Tibial artery (tissue), 4 donors: Measurements from ENCODE around the gene CEACAM3.

Source experiments
- DNase-seq, 2 donors: peaks; one replicate each; pipeline ENCODE4 v3.0.0-alpha.2; 2019
- H3K27ac ChIP-seq, 2 donors: fragments of 200-600 bp; sonication (generic) in 1 of 2; 1 replicate in 1 of 2; 2 replicates in 1 of 2; pipeline ENCODE4 v1.5.1; 2018 to 2019; ENCODE audit warnings: mild to moderate bottlenecking in 1 of 2
- H3K27me3 ChIP-seq, 2 donors: fragments of 200-600 bp; sonication (generic) in 1 of 2; one replicate each; pipeline versions ENCODE4 v1.5.1 to v1.6.0; 2016 to 2019
- H3K36me3 ChIP-seq, 3 donors: fragments of 200-600 bp; sonication (generic) in 2 of 3; one replicate each; pipeline ENCODE4 v1.5.1; 2016 to 2019; ENCODE audit warnings: mild to moderate bottlenecking in 2 of 3
- H3K4me1 ChIP-seq, 4 donors: fragments of 200-600 bp; sonication (generic) in 2 of 4; 1 replicate in 3 of 4; 2 replicates in 1 of 4; pipeline ENCODE4 v1.5.1; 2016 to 2019
- H3K4me3 ChIP-seq, 2 donors: fragments of 200-600 bp; sonication (generic) in 1 of 2; 1 replicate in 1 of 2; 2 replicates in 1 of 2; pipeline ENCODE4 v1.5.1; 2018 to 2019; ENCODE audit warnings: mild to moderate bottlenecking in 2 of 2
- H3K9me3 ChIP-seq, 3 donors: fragments of 200-600 bp; sonication (generic) in 1 of 3; one replicate each; pipeline ENCODE4 v1.5.1; 2016 to 2019
- intact Hi-C: fragments of 100-400 bp; cut with DNase I; formaldehyde crosslinking; loops from one replicate; pipeline ENCODE4 v1.15.0; 2023; ENCODE audit warnings: low total_unique reads
- TF ChIP-seq, protein P1 (sequence below), 2 experiments: fragments of 200-600 bp in 1 of 2; fragments of 450-650 bp in 1 of 2; IDR thresholded peaks; one replicate each; pipeline ENCODE4 v1.5.1; 2017 to 2019; ENCODE audit warnings: antibody characterized with exemption in 2 of 2, mild to moderate bottlenecking in 1 of 2, moderate library complexity in 1 of 2

The CEACAM3 gene

DNA sequence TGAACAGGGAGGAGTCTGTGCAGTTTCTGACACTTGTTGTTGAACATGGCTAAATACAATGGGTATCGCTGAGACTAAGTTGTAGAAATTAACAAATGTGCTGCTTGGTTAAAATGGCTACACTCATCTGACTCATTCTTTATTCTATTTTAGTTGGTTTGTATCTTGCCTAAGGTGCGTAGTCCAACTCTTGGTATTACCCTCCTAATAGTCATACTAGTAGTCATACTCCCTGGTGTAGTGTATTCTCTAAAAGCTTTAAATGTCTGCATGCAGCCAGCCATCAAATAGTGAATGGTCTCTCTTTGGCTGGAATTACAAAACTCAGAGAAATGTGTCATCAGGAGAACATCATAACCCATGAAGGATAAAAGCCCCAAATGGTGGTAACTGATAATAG is 25.0 kb upstream of the CEACAM3 start:
- Histone ChIP-seq H3K4me3 (no peak overlapping the region), H3K27me3 (no peaks in the 10 kb centered on the region), H3K36me3 (no peaks in the 10 kb centered on the region), H3K9me3 (no peaks in the 10 kb centered on the region), H3K4me1 (no peaks in the 10 kb centered on the region), H3K27ac (no peak overlapping the region)
- TF ChIP-seq, protein P1, sequence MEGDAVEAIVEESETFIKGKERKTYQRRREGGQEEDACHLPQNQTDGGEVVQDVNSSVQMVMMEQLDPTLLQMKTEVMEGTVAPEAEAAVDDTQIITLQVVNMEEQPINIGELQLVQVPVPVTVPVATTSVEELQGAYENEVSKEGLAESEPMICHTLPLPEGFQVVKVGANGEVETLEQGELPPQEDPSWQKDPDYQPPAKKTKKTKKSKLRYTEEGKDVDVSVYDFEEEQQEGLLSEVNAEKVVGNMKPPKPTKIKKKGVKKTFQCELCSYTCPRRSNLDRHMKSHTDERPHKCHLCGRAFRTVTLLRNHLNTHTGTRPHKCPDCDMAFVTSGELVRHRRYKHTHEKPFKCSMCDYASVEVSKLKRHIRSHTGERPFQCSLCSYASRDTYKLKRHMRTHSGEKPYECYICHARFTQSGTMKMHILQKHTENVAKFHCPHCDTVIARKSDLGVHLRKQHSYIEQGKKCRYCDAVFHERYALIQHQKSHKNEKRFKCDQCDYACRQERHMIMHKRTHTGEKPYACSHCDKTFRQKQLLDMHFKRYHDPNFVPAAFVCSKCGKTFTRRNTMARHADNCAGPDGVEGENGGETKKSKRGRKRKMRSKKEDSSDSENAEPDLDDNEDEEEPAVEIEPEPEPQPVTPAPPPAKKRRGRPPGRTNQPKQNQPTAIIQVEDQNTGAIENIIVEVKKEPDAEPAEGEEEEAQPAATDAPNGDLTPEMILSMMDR (IDR thresholded peaks at IDR 0.05), result no peak
- DNase-seq, result no peak
- intact Hi-C loops, result no loop called here

DNA sequence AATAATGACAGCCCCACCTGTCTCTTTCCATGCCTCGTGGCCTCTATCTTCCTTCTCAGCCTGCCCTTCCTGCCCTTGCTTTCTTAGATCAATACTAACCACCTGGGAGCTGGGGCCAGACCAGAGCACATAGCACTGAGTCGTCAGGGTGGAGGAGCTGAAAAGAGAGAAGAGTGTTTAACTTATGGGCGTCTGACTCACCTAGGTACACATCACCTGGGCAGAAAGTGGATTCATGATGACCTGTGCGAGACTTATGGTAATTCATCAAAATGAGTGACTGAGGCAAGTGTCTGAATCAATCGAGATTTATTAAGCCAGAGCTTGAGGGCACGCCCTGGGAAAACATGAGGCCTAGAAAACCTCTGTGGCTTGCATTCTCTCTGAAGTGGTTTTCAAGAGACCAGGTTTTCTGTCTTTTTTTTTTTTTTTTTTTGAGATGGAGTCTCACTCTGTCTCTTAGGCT is 21.8 kb upstream of the CEACAM3 start:
- Histone ChIP-seq H3K9me3 (no peaks in the 10 kb centered on the region), H3K4me1 (no peaks in the 10 kb centered on the region), H3K36me3 (no peaks in the 10 kb centered on the region), H3K4me3 (no peak overlapping the region), H3K27ac (no peak overlapping the region), H3K27me3 (no peaks in the 10 kb centered on the region)
- no peak for DNase-seq
- intact Hi-C loops, result no loop called here
- TF ChIP-seq, protein P1 (IDR thresholded peaks at IDR 0.05), result no peak

DNA sequence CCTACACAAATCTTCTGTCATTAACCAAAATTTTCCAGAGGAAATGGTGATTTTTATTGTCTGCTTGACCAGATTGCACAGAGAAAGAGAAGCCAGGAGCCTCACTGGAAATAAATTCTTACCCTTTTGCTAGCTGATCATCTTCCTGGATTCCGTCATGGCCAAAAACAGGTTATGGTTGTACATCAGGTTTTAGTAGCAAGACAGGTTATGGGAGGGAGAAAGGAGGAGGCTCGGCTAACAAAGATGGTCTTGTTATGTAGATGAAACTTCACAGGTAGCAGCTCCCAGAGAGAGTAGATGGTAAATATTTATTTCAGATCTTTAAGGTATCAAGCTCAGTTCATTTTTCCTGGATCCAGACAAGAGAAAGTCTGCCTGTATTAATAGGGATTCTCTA is 19.7 kb upstream of the CEACAM3 start:
- intact Hi-C loops, result no loop called here

GRCh38 chr19:41783612-41784011 is 12.8 kb upstream of the CEACAM3 start:
- Histone ChIP-seq H3K36me3 (no peaks in the 10 kb centered on the region), H3K4me1 (peaks cover 0 to 8% (median 0%) of the 10 kb centered on the region in 4 donors), H3K4me3 (no peak overlapping the region), H3K27me3 (peaks cover 0 to 50% of the 10 kb centered on the region in 2 donors), H3K27ac (no peak overlapping the region), H3K9me3 (no peaks in the 10 kb centered on the region)
- intact Hi-C loops, result no loop called here
- TF ChIP-seq, protein P1 (IDR thresholded peaks at IDR 0.05), result no peak
- DNase-seq, result no peak

More for the DNA sequence above, 19.7 kb upstream of the CEACAM3 start:
- DNase-seq, result no peak
- Histone ChIP-seq H3K4me3 (no peak overlapping the region), H3K4me1 (no peaks in the 10 kb centered on the region), H3K27me3 (no peaks in the 10 kb centered on the region), H3K27ac (no peak overlapping the region), H3K36me3 (no peaks in the 10 kb centered on the region), H3K9me3 (no peaks in the 10 kb centered on the region)
- TF ChIP-seq, protein P1 (IDR thresholded peaks at IDR 0.05), result no peak

DNA sequence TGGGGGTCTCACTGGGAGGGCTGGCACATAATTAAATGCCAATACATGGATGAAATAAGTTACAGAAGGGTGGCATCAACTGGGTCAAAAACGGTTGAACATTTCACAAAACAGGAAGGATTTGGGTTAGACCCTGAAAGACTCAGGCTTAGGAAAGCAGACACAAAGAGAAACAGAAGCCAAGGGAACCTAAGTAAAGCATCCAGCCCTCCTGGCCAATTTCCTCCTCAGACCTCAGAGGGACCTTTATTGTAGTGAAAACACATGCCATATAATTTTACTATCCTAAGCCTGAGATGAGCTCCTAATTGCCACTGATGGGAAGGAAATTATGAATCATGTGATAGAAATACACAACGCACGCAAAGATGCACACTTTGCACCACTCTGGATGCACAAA is 12.1 kb upstream of the CEACAM3 start:
- H3K4me3 ChIP-seq, result no peak overlapping the region
- H3K27me3 ChIP-seq, result peaks cover 0 to 50% of the 10 kb centered on the region in 2 donors
- TF ChIP-seq, protein P1 (IDR thresholded peaks at IDR 0.05), result no peak
- peaks cover 0 to 8% (median 0%) of the 10 kb centered on the region in 4 donors for H3K4me1 ChIP-seq
- DNase-seq, result no peak
- no peaks in the 10 kb centered on the region for H3K36me3 ChIP-seq
- no peak overlapping the region for H3K27ac ChIP-seq
- H3K9me3 ChIP-seq, result no peaks in the 10 kb centered on the region
- intact Hi-C loops, result no loop called here

DNA sequence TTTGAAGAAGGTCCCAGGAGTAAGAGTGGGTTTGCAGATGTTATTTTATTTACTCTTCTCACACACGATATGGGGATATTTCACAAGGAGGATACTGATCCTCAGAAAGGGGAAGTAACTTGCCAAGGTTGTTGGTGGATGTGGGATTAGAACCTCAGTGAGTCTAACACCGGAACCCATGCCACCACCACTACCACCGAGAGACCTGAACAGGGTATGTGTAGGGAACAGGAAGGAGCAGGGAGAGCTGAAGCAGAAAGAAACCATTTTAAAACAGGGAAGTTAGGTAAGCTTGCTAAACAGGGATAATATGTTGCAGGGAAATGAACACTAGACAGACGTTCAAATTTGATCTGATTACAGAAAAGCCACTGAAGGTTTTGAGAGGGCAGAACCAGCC is 11.6 kb upstream of the CEACAM3 start:
- peaks cover 0 to 50% of the 10 kb centered on the region in 2 donors for H3K27me3 ChIP-seq
- TF ChIP-seq, protein P1 (IDR thresholded peaks at IDR 0.05), result no peak
- H3K4me1 ChIP-seq, result peaks cover 0 to 8% (median 0%) of the 10 kb centered on the region in 4 donors
- DNase-seq, result no peak
- no peaks in the 10 kb centered on the region for H3K36me3 ChIP-seq
- intact Hi-C loops, result no loop called here
- no peak overlapping the region for H3K27ac ChIP-seq
- H3K4me3 ChIP-seq, result no peak overlapping the region
- no peaks in the 10 kb centered on the region for H3K9me3 ChIP-seq
